HepG2 (cell line): ENCODE results near the gene PRKAG3. TPM values are rescaled to one million over a fixed set of nuclear protein-coding genes. Genes with fewer than 3 reads are reported as not detected.

Experiments
- ELF3 ChIP-seq: IDR thresholded peaks from 2 replicates; pipeline ENCODE4 v1.6.1; 2016; ENCODE audit warnings: missing genetic modification reagents, missing compliant biosample characterization
- EP300 ChIP-seq, 3 experiments: sonication (generic) in 1 of 3; formaldehyde crosslinking in 1 of 3; IDR thresholded peaks; 2 replicates each; pipeline versions ENCODE4 v1.5.1 to v1.6.1; 2011 to 2020; ENCODE audit warnings: low read depth in 2 of 3, low read length in 2 of 3, borderline replicate concordance in 1 of 3, improper control_type of control experiment in 1 of 3, mild to moderate bottlenecking in 1 of 3, missing genetic modification reagents in 1 of 3, moderate library complexity in 1 of 3
- IRF2 ChIP-seq: IDR thresholded peaks from 2 replicates; pipeline ENCODE4 v1.6.1; 2018; ENCODE audit warnings: missing genetic modification reagents, missing compliant biosample characterization
- MAFK ChIP-seq, 2 experiments: IDR thresholded peaks in 1 of 2; conservative IDR thresholded peaks in 1 of 2; 2 replicates each; pipeline ENCODE4 v1.6.1; 2011; ENCODE audit warnings: improper control_type of control experiment in 2 of 2, low read length in 2 of 2
- MED1 ChIP-seq: sonication (generic); formaldehyde crosslinking; IDR thresholded peaks from 2 replicates; pipeline ENCODE4 v1.4.0; 2020; ENCODE audit warnings: missing genetic modification reagents
- MTF1 ChIP-seq: sonication (generic); formaldehyde crosslinking; IDR thresholded peaks from 2 replicates; pipeline ENCODE4 v1.5.0; 2020; ENCODE audit warnings: missing genetic modification reagents
- RAD51 ChIP-seq: fragments of 450-650 bp; IDR thresholded peaks from 2 replicates; pipeline ENCODE4 v1.6.1; 2016; ENCODE audit warnings: borderline replicate concordance
- SIX4 ChIP-seq: sonication (generic); formaldehyde crosslinking; IDR thresholded peaks from 2 replicates; pipeline ENCODE4 v1.4.0; 2020; ENCODE audit warnings: missing genetic modification reagents
- SOX5 ChIP-seq: IDR thresholded peaks from 2 replicates; pipeline ENCODE4 v1.6.1; 2016; ENCODE audit warnings: borderline replicate concordance
- SOX6 ChIP-seq, 2 experiments: fragments of 450-650 bp in 1 of 2; sonication (generic) in 1 of 2; formaldehyde crosslinking in 1 of 2; IDR thresholded peaks; 2 replicates each; pipeline versions ENCODE4 v1.4.0 to v1.6.1; 2017 to 2020; ENCODE audit warnings: antibody characterized with exemption in 1 of 2, mild to moderate bottlenecking in 1 of 2, missing genetic modification reagents in 1 of 2
- TAF1 ChIP-seq: sonication (generic); formaldehyde crosslinking; IDR thresholded peaks from 2 replicates; pipeline ENCODE4 v1.4.0; 2020; ENCODE audit warnings: missing genetic modification reagents
- ZBTB7B ChIP-seq: sonication (generic); formaldehyde crosslinking; IDR thresholded peaks from 2 replicates; pipeline ENCODE4 v1.4.0; 2020; ENCODE audit warnings: missing genetic modification reagents
- ZNF460 ChIP-seq: sonication (generic); formaldehyde crosslinking; IDR thresholded peaks from 2 replicates; pipeline ENCODE4 v1.5.1; 2020; ENCODE audit warnings: missing genetic modification reagents, mild to moderate bottlenecking, borderline replicate concordance
- ZNF644 ChIP-seq: IDR thresholded peaks from 2 replicates; pipeline ENCODE4 v1.6.1; 2016; ENCODE audit warnings: low read depth
- polyA plus RNA-seq, 8 experiments: library from polyadenylated mRNA; depleted of rRNA in 3 of 8; stranded (reverse) in 7 of 8; unstranded in 1 of 8; fragments of >200 nt; fragmentation: Illumina TruSeq in 4 of 8; extraction: Trizol in 4 of 8; gene quantifications; 2 replicates each; pipeline versions ENCODE4 v1.2.1 to v1.2.3, GENCODE V29; 2011 to 2016; ENCODE audit warnings: low read depth in 4 of 8, missing spikeins in 1 of 8, mixed read lengths in 1 of 8; ENCODE audit not compliant: insufficient read depth in 1 of 8
- total RNA-seq, 5 experiments: library from RNA; depleted of rRNA; stranded (reverse); fragments of >200 nt; fragmentation: Illumina TruSeq; extraction: Trizol; gene quantifications; 2 replicates each; pipeline ENCODE4 v1.2.3, GENCODE V29; 2016; ENCODE audit warnings: low read depth in 1 of 5
- TF ChIP-seq, protein P1 (sequence below): IDR thresholded peaks from 2 replicates; pipeline ENCODE4 v1.4.0; 2020; ENCODE audit warnings: mild to moderate bottlenecking, missing genetic modification reagents
- TF ChIP-seq, protein P2 (sequence below): sonication (generic); formaldehyde crosslinking; IDR thresholded peaks from one replicate; pipeline ENCODE4 v1.5.1; 2020; ENCODE audit warnings: mild to moderate bottlenecking, missing genetic modification reagents; ENCODE audit errors: not compliant biosample characterization

Gene PRKAG3
- total and polyA plus RNA-seq, 2 of the 13 experiments (the other 11 are each of a cell fraction or from before 2014, with no cell fraction given): not detected

DNA sequence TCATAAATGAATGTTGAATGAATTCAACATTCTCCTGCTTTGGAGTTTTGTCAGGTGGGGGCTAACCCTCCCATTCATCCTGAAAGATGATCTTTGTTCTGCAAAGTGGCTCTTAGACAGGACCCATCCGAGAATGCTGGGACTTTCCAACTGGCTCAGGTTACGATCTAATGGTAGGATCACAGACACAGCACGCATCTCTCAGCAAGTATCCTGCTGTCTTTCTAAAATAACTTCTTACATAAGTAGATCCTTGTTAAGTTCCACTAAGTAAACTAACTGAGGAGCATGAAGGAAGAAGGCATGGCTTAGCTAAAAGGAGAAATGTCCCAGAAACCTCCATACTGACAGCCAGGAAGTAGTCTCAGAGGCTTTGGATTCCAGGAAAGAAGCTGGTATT lies 26.0 kb downstream of the PRKAG3 start (continued):
- TF ChIP-seq, protein P1, sequence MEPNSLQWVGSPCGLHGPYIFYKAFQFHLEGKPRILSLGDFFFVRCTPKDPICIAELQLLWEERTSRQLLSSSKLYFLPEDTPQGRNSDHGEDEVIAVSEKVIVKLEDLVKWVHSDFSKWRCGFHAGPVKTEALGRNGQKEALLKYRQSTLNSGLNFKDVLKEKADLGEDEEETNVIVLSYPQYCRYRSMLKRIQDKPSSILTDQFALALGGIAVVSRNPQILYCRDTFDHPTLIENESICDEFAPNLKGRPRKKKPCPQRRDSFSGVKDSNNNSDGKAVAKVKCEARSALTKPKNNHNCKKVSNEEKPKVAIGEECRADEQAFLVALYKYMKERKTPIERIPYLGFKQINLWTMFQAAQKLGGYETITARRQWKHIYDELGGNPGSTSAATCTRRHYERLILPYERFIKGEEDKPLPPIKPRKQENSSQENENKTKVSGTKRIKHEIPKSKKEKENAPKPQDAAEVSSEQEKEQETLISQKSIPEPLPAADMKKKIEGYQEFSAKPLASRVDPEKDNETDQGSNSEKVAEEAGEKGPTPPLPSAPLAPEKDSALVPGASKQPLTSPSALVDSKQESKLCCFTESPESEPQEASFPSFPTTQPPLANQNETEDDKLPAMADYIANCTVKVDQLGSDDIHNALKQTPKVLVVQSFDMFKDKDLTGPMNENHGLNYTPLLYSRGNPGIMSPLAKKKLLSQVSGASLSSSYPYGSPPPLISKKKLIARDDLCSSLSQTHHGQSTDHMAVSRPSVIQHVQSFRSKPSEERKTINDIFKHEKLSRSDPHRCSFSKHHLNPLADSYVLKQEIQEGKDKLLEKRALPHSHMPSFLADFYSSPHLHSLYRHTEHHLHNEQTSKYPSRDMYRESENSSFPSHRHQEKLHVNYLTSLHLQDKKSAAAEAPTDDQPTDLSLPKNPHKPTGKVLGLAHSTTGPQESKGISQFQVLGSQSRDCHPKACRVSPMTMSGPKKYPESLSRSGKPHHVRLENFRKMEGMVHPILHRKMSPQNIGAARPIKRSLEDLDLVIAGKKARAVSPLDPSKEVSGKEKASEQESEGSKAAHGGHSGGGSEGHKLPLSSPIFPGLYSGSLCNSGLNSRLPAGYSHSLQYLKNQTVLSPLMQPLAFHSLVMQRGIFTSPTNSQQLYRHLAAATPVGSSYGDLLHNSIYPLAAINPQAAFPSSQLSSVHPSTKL (CRISPR knock-in tag): peak; percentile 60
- TF ChIP-seq MED1 (CRISPR knock-in tag): no peak; the same call in 1 of the 2 replicates
- TF ChIP-seq, protein P2, sequence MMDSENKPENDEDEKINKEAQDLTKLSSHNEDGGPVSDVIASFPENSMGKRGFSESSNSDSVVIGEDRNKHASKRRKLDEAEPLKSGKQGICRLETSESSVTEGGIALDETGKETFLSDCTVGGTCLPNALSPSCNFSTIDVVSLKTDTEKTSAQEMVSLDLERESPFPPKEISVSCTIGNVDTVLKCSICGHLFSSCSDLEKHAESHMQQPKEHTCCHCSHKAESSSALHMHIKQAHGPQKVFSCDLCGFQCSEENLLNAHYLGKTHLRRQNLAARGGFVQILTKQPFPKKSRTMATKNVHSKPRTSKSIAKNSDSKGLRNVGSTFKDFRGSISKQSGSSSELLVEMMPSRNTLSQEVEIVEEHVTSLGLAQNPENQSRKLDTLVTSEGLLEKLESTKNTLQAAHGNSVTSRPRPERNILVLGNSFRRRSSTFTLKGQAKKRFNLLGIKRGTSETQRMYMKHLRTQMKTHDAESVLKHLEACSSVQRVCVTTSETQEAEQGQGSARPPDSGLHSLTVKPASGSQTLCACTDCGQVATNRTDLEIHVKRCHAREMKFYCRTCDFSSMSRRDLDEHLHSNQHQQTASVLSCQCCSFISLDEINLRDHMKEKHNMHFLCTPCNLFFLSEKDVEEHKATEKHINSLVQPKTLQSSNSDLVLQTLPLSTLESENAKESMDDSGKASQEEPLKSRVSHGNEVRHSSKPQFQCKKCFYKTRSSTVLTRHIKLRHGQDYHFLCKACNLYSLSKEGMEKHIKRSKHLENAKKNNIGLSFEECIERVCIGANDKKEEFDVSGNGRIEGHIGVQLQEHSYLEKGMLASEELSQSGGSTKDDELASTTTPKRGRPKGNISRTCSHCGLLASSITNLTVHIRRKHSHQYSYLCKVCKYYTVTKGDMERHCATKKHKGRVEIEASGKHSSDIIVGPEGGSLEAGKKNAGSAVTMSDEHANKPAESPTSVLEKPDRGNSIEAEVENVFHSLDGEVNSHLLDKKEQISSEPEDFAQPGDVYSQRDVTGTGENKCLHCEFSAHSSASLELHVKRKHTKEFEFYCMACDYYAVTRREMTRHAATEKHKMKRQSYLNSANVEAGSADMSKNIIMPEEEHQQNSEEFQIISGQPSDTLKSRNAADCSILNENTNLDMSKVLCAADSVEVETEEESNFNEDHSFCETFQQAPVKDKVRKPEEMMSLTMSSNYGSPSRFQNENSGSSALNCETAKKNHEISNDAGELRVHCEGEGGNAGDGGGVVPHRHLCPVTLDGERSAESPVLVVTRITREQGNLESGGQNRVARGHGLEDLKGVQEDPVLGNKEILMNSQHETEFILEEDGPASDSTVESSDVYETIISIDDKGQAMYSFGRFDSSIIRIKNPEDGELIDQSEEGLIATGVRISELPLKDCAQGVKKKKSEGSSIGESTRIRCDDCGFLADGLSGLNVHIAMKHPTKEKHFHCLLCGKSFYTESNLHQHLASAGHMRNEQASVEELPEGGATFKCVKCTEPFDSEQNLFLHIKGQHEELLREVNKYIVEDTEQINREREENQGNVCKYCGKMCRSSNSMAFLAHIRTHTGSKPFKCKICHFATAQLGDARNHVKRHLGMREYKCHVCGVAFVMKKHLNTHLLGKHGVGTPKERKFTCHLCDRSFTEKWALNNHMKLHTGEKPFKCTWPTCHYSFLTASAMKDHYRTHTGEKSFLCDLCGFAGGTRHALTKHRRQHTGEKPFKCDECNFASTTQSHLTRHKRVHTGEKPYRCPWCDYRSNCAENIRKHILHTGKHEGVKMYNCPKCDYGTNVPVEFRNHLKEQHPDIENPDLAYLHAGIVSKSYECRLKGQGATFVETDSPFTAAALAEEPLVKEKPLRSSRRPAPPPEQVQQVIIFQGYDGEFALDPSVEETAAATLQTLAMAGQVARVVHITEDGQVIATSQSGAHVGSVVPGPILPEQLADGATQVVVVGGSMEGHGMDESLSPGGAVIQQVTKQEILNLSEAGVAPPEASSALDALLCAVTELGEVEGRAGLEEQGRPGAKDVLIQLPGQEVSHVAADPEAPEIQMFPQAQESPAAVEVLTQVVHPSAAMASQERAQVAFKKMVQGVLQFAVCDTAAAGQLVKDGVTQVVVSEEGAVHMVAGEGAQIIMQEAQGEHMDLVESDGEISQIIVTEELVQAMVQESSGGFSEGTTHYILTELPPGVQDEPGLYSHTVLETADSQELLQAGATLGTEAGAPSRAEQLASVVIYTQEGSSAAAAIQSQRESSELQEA: no peak
- TF ChIP-seq ZNF460 (CRISPR knock-in tag): no peak
- peak; percentile 28; the same call in 1 of the 2 replicates for TF ChIP-seq ZNF644 (CRISPR knock-in tag)
- peak; percentile 26; the same call in 1 of the 2 replicates for TF ChIP-seq IRF2
- peak; percentile 93 for TF ChIP-seq SIX4 (CRISPR knock-in tag)
- no peak for TF ChIP-seq MAFK (conservative IDR thresholded peaks at IDR 0.05 in 1 of 2, IDR thresholded peaks at IDR 0.05 in 1 of 2; ENCODE audit: low read length in 2 of 2)
- peak; percentile 49; the same call in 1 of the 2 replicates for TF ChIP-seq ELF3 (CRISPR knock-in tag)
- no peak for TF ChIP-seq MTF1 (CRISPR knock-in tag)
- TF ChIP-seq SOX5 (CRISPR knock-in tag): peak; percentile 37; the same call in 1 of the 2 replicates
- 0 out of 4 replicates have a peak, but pooled peaks of 1 of the 2 experiments have one; percentile 30 for TF ChIP-seq EP300 (IDR thresholded peaks at IDR 0.05; ENCODE audit: low read depth in 2 of 2, low read length in 2 of 2)
- no peak for TF ChIP-seq EP300 (CRISPR knock-in tag; IDR thresholded peaks at IDR 0.05; ENCODE audit: borderline replicate concordance)
- TF ChIP-seq RAD51: no peak
- no peak for TF ChIP-seq SOX6 (IDR thresholded peaks at IDR 0.05)
- no peak for TF ChIP-seq SOX6 (CRISPR knock-in tag; IDR thresholded peaks at IDR 0.05)
- peak; percentile 13; the same call in 1 of the 2 replicates for TF ChIP-seq TAF1
- peak; percentile 42; the same call in 1 of the 2 replicates for TF ChIP-seq ZBTB7B (CRISPR knock-in tag)
